ENCODE measurements around the gene PRDM7. TPM values are rescaled to one million over a fixed set of nuclear protein-coding genes. Genes with fewer than 3 reads are reported as not detected.

Gene PRDM7
- polyA plus RNA-seq, 1 donor from 2014 or later = not detected

- no peak overlapping the region for H3K9ac ChIP-seq (ENCODE audit: low read length)
- no peak for TF ChIP-seq TAF1 (IDR thresholded peaks at IDR 0.05; ENCODE audit: low read depth)
- no peak for TF ChIP-seq EZH2 (IDR thresholded peaks at IDR 0.05; ENCODE audit: borderline replicate concordance, insufficient read depth, low read length, poor library complexity, severe bottlenecking)
- no peak for TF ChIP-seq RAD21 (conservative IDR thresholded peaks at IDR 0.05)
- no peak for TF ChIP-seq MXI1 (conservative IDR thresholded peaks at IDR 0.05; ENCODE audit: poor library complexity, severe bottlenecking)
- TF ChIP-seq EP300 (conservative IDR thresholded peaks at IDR 0.05; ENCODE audit: poor library complexity, severe bottlenecking) = no peak
- TF ChIP-seq SMC3 (conservative IDR thresholded peaks at IDR 0.05; ENCODE audit: poor library complexity) = no peak
- TF ChIP-seq POLR2AphosphoS5 (IDR thresholded peaks at IDR 0.05) = no peak
- TF ChIP-seq, protein P1, sequence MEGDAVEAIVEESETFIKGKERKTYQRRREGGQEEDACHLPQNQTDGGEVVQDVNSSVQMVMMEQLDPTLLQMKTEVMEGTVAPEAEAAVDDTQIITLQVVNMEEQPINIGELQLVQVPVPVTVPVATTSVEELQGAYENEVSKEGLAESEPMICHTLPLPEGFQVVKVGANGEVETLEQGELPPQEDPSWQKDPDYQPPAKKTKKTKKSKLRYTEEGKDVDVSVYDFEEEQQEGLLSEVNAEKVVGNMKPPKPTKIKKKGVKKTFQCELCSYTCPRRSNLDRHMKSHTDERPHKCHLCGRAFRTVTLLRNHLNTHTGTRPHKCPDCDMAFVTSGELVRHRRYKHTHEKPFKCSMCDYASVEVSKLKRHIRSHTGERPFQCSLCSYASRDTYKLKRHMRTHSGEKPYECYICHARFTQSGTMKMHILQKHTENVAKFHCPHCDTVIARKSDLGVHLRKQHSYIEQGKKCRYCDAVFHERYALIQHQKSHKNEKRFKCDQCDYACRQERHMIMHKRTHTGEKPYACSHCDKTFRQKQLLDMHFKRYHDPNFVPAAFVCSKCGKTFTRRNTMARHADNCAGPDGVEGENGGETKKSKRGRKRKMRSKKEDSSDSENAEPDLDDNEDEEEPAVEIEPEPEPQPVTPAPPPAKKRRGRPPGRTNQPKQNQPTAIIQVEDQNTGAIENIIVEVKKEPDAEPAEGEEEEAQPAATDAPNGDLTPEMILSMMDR (IDR thresholded peaks at IDR 0.05; ENCODE audit: poor library complexity, severe bottlenecking) = no peak
- TF ChIP-seq REST (IDR thresholded peaks at IDR 0.05; ENCODE audit: borderline replicate concordance) = no peak
- no peaks in the 10 kb centered on the region for H3K9me2 ChIP-seq (ENCODE audit: insufficient read depth, low read length)
- H3F3A ChIP-seq (ENCODE audit: insufficient read depth, low read length, poor library complexity, severe bottlenecking) = no peaks in the 10 kb centered on the region
- H3K79me2 ChIP-seq (replicated peaks; ENCODE audit: insufficient read depth, low read length) = no peaks in the 10 kb centered on the region
- H4K20me1 ChIP-seq (ENCODE audit: insufficient read depth) = no peaks in the 10 kb centered on the region
- H3K36me3 ChIP-seq (ENCODE audit: insufficient read depth, low read length) = no peaks in the 10 kb centered on the region
- no peak overlapping the region for H2AFZ ChIP-seq (ENCODE audit: low read depth, low read length)
- no peak overlapping the region for H3K4me2 ChIP-seq (ENCODE audit: low read length)
- no peaks in the 10 kb centered on the region for H3K27me3 ChIP-seq (ENCODE audit: insufficient read depth, low read depth, low read length)
- H3K27ac ChIP-seq (ENCODE audit: low read length) = no peak overlapping the region
- no peaks in the 10 kb centered on the region for H3K9me3 ChIP-seq (ENCODE audit: low read length)
- H3K4me3 ChIP-seq (ENCODE audit: low read length) = no peak overlapping the region
These were observed 51.0 kb downstream of the PRDM7 start for GRCh38 chr16:90026135-90026534.

GRCh38 chr16:90023078-90023447, 54.1 kb downstream of the PRDM7 start:
- H3K9me3 ChIP-seq (ENCODE audit: low read length) = no peaks in the 10 kb centered on the region
- H3F3A ChIP-seq (ENCODE audit: insufficient read depth, low read length, poor library complexity, severe bottlenecking) = no peaks in the 10 kb centered on the region
- peak overlapping the region; percentile 61 for H3K4me3 ChIP-seq (ENCODE audit: low read length)
- H3K9ac ChIP-seq (ENCODE audit: low read length) = peak overlapping the region; percentile 38
- H4K20me1 ChIP-seq (ENCODE audit: insufficient read depth) = no peaks in the 10 kb centered on the region
- no peaks in the 10 kb centered on the region for H3K79me2 ChIP-seq (replicated peaks; ENCODE audit: insufficient read depth, low read length)
- no peak overlapping the region for H3K4me2 ChIP-seq (ENCODE audit: low read length)
- H3K27ac ChIP-seq (ENCODE audit: low read length) = no peak overlapping the region
- H3K36me3 ChIP-seq (ENCODE audit: insufficient read depth, low read length) = no peaks in the 10 kb centered on the region
- H2AFZ ChIP-seq (ENCODE audit: low read depth, low read length) = no peak overlapping the region
- H3K9me2 ChIP-seq (ENCODE audit: insufficient read depth, low read length) = no peaks in the 10 kb centered on the region
- TF ChIP-seq MXI1 (conservative IDR thresholded peaks at IDR 0.05; ENCODE audit: poor library complexity, severe bottlenecking) (no peak), POLR2AphosphoS5 (IDR thresholded peaks at IDR 0.05) (no peak), TAF1 (IDR thresholded peaks at IDR 0.05; ENCODE audit: low read depth) (no peak)
- H3K27me3 ChIP-seq (ENCODE audit: insufficient read depth, low read depth, low read length) = peaks cover 9% of the 10 kb centered on the region

All from neural cell (in vitro differentiated cells).